IMR-90 (cell line): ENCODE results near the gene TFAM. TPM values are rescaled to one million over a fixed set of nuclear protein-coding genes. Genes with fewer than 3 reads are reported as not detected.

ENCODE experiments used
- ATAC-seq: fragments of 200-7000 bp; cut with Tn5 transposase; 2 replicates; pipeline ENCODE4 v1.9.1; 2020; ENCODE audit warnings: low read depth, mild to moderate bottlenecking, moderate library complexity
- BruUV-seq: library from RNA; stranded (reverse); fragments of 400-500 nt; replicated peaks from 2 replicates; lab custom pipeline; 2021; lab: Mats Ljungman, UMichigan
- CTCF ChIA-PET: fragments of 300-600 bp; formaldehyde crosslinking; extraction: SDS; loops from one replicate; lab custom pipeline; 2021; ENCODE audit warnings: antibody characterized with exemption; lab: Yijun Ruan, JAX
- POLR2A ChIA-PET: fragments of 300-600 bp; sonication (Branson Sonifier 250); formaldehyde crosslinking; loops from one replicate; lab custom pipeline; 2022; ENCODE audit warnings: antibody characterized with exemption; ENCODE audit not compliant: unreplicated experiment; lab: Charles Lee
- DNase-seq: peaks from one replicate; pipeline ENCODE4 v3.0.0; 2013
- H2AFZ ChIP-seq: replicated peaks from 2 replicates; pipeline ENCODE3; 2013; ENCODE audit warnings: low read length, mild to moderate bottlenecking; ENCODE audit not compliant: poor library complexity
- H2AK5ac ChIP-seq: 2 replicates; pipeline ENCODE4 v1.6.1; 2013; ENCODE audit warnings: low read depth, low read length, inconsistent platforms
- H2AK9ac ChIP-seq: replicated peaks from 2 replicates; pipeline ENCODE3; 2013; ENCODE audit warnings: mild to moderate bottlenecking, low read depth, low read length, moderate library complexity; ENCODE audit not compliant: poor library complexity
- H2BK120ac ChIP-seq: 2 replicates; pipeline ENCODE4 v1.6.1; 2013; ENCODE audit warnings: low read depth, low read length, inconsistent platforms
- H2BK15ac ChIP-seq: 3 replicates; pipeline ENCODE4 v1.6.1; 2013; ENCODE audit warnings: low read depth, low read length, inconsistent platforms
- H2BK20ac ChIP-seq: 2 replicates; pipeline ENCODE4 v1.6.1; 2013; ENCODE audit warnings: low read depth, mild to moderate bottlenecking, inconsistent platforms, low read length, moderate library complexity
- H2BK5ac ChIP-seq: 2 replicates; pipeline ENCODE4 v1.6.1; 2013; ENCODE audit warnings: mild to moderate bottlenecking, low read depth, low read length, inconsistent platforms; ENCODE audit not compliant: poor library complexity, severe bottlenecking
- H3K14ac ChIP-seq: replicated peaks from 2 replicates; pipeline ENCODE4 v1.6.1; 2013; ENCODE audit warnings: low read depth, low read length, inconsistent platforms
- H3K18ac ChIP-seq: 2 replicates; pipeline ENCODE4 v1.6.1; 2013; ENCODE audit warnings: low read depth, low read length, control low read depth
- H3K23ac ChIP-seq: 2 replicates; pipeline ENCODE4 v1.6.1; 2013; ENCODE audit warnings: low read depth, low read length, inconsistent platforms
- H3K27ac ChIP-seq: 2 replicates; pipeline ENCODE4 v1.5.1; 2013; ENCODE audit warnings: mild to moderate bottlenecking, control low read depth, low read length; ENCODE audit not compliant: insufficient read depth
- H3K27me3 ChIP-seq: 2 replicates; pipeline ENCODE4 v1.6.1; 2013; ENCODE audit warnings: low read length; ENCODE audit not compliant: control insufficient read depth, insufficient read depth
- H3K36me3 ChIP-seq: 2 replicates; pipeline ENCODE4 v1.6.1; 2013; ENCODE audit warnings: low read length, mixed read lengths; ENCODE audit not compliant: control insufficient read depth, insufficient read depth
- H3K4ac ChIP-seq: 2 replicates; pipeline ENCODE4 v1.6.1; 2013; ENCODE audit warnings: low read depth, low read length, inconsistent platforms
- H3K4me1 ChIP-seq: 2 replicates; pipeline ENCODE4 v1.6.1; 2013; ENCODE audit warnings: low read length, mixed read lengths; ENCODE audit not compliant: control insufficient read depth, insufficient read depth
- H3K4me2 ChIP-seq: 2 replicates; pipeline ENCODE4 v1.6.1; 2013; ENCODE audit warnings: low read depth, mild to moderate bottlenecking, control low read depth, low read length, moderate library complexity
- H3K4me3 ChIP-seq: 2 replicates; pipeline ENCODE4 v1.5.1; 2013; ENCODE audit warnings: low read depth, mild to moderate bottlenecking, control low read depth, low read length, moderate library complexity; ENCODE audit not compliant: insufficient read depth
- H3K56ac ChIP-seq: 2 replicates; pipeline ENCODE4 v1.6.1; 2013; ENCODE audit warnings: low read length, inconsistent platforms; ENCODE audit not compliant: insufficient read depth; ENCODE audit errors: extremely low read depth
- H3K79me1 ChIP-seq, 2 experiments: 2 replicates each; pipeline ENCODE4 v1.6.1; 2013; ENCODE audit warnings: low read length in 2 of 2, inconsistent platforms in 1 of 2, low read depth in 1 of 2
- H3K9ac ChIP-seq: 2 replicates; pipeline ENCODE4 v1.6.1; 2013; ENCODE audit warnings: low read depth, low read length, control low read depth
- H3K9me1 ChIP-seq: 2 replicates; pipeline ENCODE4 v1.6.1; 2013; ENCODE audit warnings: low read length, inconsistent platforms; ENCODE audit not compliant: insufficient read depth
- H3K9me3 ChIP-seq: 2 replicates; pipeline ENCODE4 v1.6.1; 2013; ENCODE audit warnings: low read length; ENCODE audit not compliant: control insufficient read depth, insufficient read depth
- H4K20me1 ChIP-seq: 2 replicates; pipeline ENCODE4 v1.6.1; 2013; ENCODE audit warnings: low read length, inconsistent platforms; ENCODE audit not compliant: insufficient read depth
- H4K5ac ChIP-seq: 2 replicates; pipeline ENCODE4 v1.6.1; 2013; ENCODE audit warnings: mild to moderate bottlenecking, low read depth, low read length, control low read depth
- H4K8ac ChIP-seq, 2 experiments: 2 replicates each; pipeline ENCODE4 v1.6.1; 2013; ENCODE audit warnings: low read depth in 2 of 2, low read length in 2 of 2, control low read depth in 1 of 2, inconsistent platforms in 1 of 2
- H4K91ac ChIP-seq: 2 replicates; pipeline ENCODE4 v1.6.1; 2013; ENCODE audit warnings: low read depth, low read length, inconsistent platforms; ENCODE audit not compliant: insufficient read depth
- CHD1 ChIP-seq: IDR thresholded peaks from 2 replicates; pipeline ENCODE4 v1.6.1; 2012; ENCODE audit warnings: low read depth, low read length, improper control_type of control experiment
- CTCF ChIP-seq: conservative IDR thresholded peaks from 2 replicates; pipeline ENCODE4 v1.5.1; 2012; ENCODE audit warnings: mild to moderate bottlenecking, low read depth, low read length, improper control_type of control experiment
- ELK1 ChIP-seq: fragments of 150-350 bp; IDR thresholded peaks from 2 replicates; pipeline ENCODE4 v1.6.1; 2016; ENCODE audit warnings: low read depth, mild to moderate bottlenecking, low read length, moderate library complexity, borderline replicate concordance
- MAFK ChIP-seq: IDR thresholded peaks from 2 replicates; pipeline ENCODE4 v1.6.1; 2012; ENCODE audit warnings: low read depth, low read length, improper control_type of control experiment
- MAZ ChIP-seq: IDR thresholded peaks from 2 replicates; pipeline ENCODE4 v1.6.1; 2012; ENCODE audit warnings: low read depth, mild to moderate bottlenecking, low read length, improper control_type of control experiment, moderate library complexity, borderline replicate concordance
- NFE2L2 ChIP-seq: fragments of 150-350 bp; IDR thresholded peaks from 2 replicates; pipeline ENCODE4 v1.6.1; 2016; ENCODE audit warnings: low read depth, mild to moderate bottlenecking, low read length
- POLR2A ChIP-seq: IDR thresholded peaks from 2 replicates; pipeline ENCODE4 v1.6.1; 2012; ENCODE audit warnings: mild to moderate bottlenecking, low read depth, low read length
- RCOR1 ChIP-seq: IDR thresholded peaks from 2 replicates; pipeline ENCODE4 v1.6.1; 2012; ENCODE audit warnings: mild to moderate bottlenecking, low read length, improper control_type of control experiment; ENCODE audit not compliant: insufficient replicate concordance
- WGBS, 2 experiments: methylation state at CpG; one replicate each; pipeline versions ENCODE4 v1.1.5 to v1.1.7; 2013; ENCODE audit warnings: missing lambda C conversion rate in 2 of 2; ENCODE audit not compliant: insufficient read length in 1 of 2; ENCODE audit errors: extremely low coverage in 2 of 2; 5-methylcytosine and 5-hydroxymethylcytosine counted together
- dilution Hi-C: fragments of 300-500 bp; cut with HindIII; formaldehyde crosslinking; loops from one replicate; pipeline ENCODE4 v1.14.3; 2018; ENCODE audit warnings: low sequenced_read_pairs; ENCODE audit not compliant: unreplicated experiment
- in situ Hi-C: fragments of 300-500 bp; cut with MboI; formaldehyde crosslinking; loops from 3 replicates; pipeline ENCODE4 v1.14.3; 2019; ENCODE audit warnings: low sequenced_read_pairs, inconsistent platforms, mixed read lengths
- intact Hi-C: fragments of 100-400 bp; cut with micrococcal nuclease; formaldehyde crosslinking; loops from 2 replicates; pipeline ENCODE4 v1.10.0; 2022
- polyA plus RNA-seq, 3 experiments: library from polyadenylated mRNA; depleted of rRNA; stranded (reverse); fragments of >200 nt; gene quantifications; 2 replicates each; pipeline ENCODE4 v1.2.3, GENCODE V29; 2012; ENCODE audit warnings: low replicate concordance in 1 of 3
- total RNA-seq: library from RNA; depleted of rRNA; stranded (reverse); fragments of >200 nt; gene quantifications from 2 replicates; pipeline ENCODE4 v1.2.3, GENCODE V29; 2012

Gene TFAM
- total and polyA plus RNA-seq, 2 of the 4 experiments (the other 2 are of a cell fraction), result 7.6 to 16.7 TPM

GRCh38 chr10:58397830-58398229 lies 12.6 kb downstream of the TFAM start:
- Histone ChIP-seq H2AK5ac (no peak overlapping the region), H3K56ac (no peak overlapping the region), H3K36me3 (peaks cover 8% of the 10 kb centered on the region), H2BK5ac (no peak overlapping the region), H3K9me3 (no peaks in the 10 kb centered on the region), H3K18ac (no peak overlapping the region), H3K4me3 (no peak overlapping the region), H4K91ac (no peak overlapping the region), H3K9ac (no peak overlapping the region), H2BK20ac (no peak overlapping the region), H4K20me1 (no peaks in the 10 kb centered on the region), H2AK9ac (no peak overlapping the region), H3K27ac (no peak overlapping the region), H2AFZ (no peak overlapping the region), H2BK120ac (no peak overlapping the region), H3K79me1 (peaks cover 0 to 5% of the 10 kb centered on the region in 2 experiments; a peak in 2 of 4 replicates), H3K14ac (no peak overlapping the region), H3K4me1 (peaks cover 2% of the 10 kb centered on the region; the same call in 1 of the 2 replicates), H3K9me1 (no peaks in the 10 kb centered on the region; the same call in 1 of the 2 replicates), H4K8ac (no peak overlapping the region), H3K23ac (no peak overlapping the region), H2BK15ac (no peak overlapping the region), H3K4me2 (no peak overlapping the region), H3K27me3 (no peaks in the 10 kb centered on the region), H3K4ac (no peak overlapping the region), H4K5ac (no peak overlapping the region)
- WGBS, 2 experiments, result no CpG with 5 or more reads among the region's 3 CpGs
- ChIA-PET CTCF (interaction anchor here (1.0 kb wide), 1 partner anchor 48 kb away, joined by 4 read pairs; no protein-coding TSS in a partner anchor), POLR2A (no interaction called here)
- dilution Hi-C loops, result no loop called here
- intact Hi-C loops, result no loop called here
- in situ Hi-C loops, result no loop called here
- no peak for ATAC-seq
- no peak for DNase-seq
- TF ChIP-seq CHD1 (no peak), POLR2A (no peak), MAZ (no peak), ELK1 (no peak), CTCF (no peak), MAFK (no peak), NFE2L2 (no peak), RCOR1 (no peak)
- BruUV-seq, result no TSS peak
